HL-60 (cell line): ENCODE data around the gene MAEA.

Experiments
- GABPA ChIP-seq: IDR thresholded peaks from 2 replicates; pipeline ENCODE4 v1.6.1; 2012; ENCODE audit warnings: low read depth
- POLR2AphosphoS5 ChIP-seq: IDR thresholded peaks from 2 replicates; pipeline ENCODE4 v1.6.1; 2012; ENCODE audit warnings: low read depth
- SPI1 ChIP-seq: IDR thresholded peaks from 2 replicates; pipeline ENCODE4 v1.6.1; 2012; ENCODE audit warnings: low read depth, mild to moderate bottlenecking, borderline replicate concordance
- TF ChIP-seq, protein P1 (sequence below): IDR thresholded peaks from one replicate; pipeline ENCODE4 v1.5.1; 2011; ENCODE audit warnings: low read length, control low read depth, inconsistent platforms; ENCODE audit not compliant: insufficient read depth
- TF ChIP-seq, protein P2 (sequence below): IDR thresholded peaks from 2 replicates; pipeline ENCODE4 v1.6.1; 2012; ENCODE audit warnings: low read depth; ENCODE audit not compliant: insufficient replicate concordance

DNA sequence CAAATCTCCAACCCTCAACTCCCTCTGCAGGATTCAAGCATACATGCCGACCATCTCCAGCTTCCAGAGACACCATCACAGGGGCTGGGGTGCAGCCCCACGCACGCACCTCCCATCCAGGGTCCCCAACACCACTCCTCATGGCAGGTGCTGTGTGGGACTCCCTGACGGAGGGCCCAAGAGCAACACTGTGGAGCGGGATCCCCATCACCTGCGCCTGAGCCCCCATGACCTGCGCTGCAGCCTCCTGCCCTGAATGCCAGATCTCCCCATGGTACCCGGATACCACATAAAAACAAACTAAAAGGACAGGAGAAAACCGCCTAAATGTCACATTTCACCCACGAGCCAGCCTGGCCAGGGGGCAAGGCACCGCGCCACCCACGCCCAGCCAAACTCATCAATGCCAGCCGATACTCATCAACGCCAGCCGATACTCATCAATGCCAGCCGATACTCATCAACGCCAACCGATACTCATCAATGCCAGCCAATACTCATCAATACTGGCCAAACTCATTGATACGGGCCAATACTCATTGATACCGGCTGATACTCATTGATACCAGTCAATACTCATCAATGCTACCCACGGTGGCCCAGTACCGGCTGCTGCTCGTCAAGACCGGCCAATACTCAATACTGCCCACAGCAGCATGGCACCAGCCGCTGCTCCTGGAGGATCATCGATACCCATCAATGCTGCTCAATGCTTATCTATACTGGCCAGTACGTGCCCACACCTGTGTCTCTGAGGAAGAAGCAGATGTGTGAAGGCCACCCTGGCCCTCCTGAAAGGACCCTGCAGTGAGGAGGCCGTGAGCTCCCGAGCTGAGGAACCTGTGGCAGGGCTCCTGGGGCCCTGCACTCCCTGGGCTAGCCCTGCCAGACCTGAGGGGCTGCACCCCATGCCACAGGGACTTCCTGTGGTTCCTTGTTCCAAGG is 46.9 kb upstream of the MAEA start:
- TF ChIP-seq, protein P1, sequence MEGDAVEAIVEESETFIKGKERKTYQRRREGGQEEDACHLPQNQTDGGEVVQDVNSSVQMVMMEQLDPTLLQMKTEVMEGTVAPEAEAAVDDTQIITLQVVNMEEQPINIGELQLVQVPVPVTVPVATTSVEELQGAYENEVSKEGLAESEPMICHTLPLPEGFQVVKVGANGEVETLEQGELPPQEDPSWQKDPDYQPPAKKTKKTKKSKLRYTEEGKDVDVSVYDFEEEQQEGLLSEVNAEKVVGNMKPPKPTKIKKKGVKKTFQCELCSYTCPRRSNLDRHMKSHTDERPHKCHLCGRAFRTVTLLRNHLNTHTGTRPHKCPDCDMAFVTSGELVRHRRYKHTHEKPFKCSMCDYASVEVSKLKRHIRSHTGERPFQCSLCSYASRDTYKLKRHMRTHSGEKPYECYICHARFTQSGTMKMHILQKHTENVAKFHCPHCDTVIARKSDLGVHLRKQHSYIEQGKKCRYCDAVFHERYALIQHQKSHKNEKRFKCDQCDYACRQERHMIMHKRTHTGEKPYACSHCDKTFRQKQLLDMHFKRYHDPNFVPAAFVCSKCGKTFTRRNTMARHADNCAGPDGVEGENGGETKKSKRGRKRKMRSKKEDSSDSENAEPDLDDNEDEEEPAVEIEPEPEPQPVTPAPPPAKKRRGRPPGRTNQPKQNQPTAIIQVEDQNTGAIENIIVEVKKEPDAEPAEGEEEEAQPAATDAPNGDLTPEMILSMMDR = no peak
- TF ChIP-seq, protein P2, sequence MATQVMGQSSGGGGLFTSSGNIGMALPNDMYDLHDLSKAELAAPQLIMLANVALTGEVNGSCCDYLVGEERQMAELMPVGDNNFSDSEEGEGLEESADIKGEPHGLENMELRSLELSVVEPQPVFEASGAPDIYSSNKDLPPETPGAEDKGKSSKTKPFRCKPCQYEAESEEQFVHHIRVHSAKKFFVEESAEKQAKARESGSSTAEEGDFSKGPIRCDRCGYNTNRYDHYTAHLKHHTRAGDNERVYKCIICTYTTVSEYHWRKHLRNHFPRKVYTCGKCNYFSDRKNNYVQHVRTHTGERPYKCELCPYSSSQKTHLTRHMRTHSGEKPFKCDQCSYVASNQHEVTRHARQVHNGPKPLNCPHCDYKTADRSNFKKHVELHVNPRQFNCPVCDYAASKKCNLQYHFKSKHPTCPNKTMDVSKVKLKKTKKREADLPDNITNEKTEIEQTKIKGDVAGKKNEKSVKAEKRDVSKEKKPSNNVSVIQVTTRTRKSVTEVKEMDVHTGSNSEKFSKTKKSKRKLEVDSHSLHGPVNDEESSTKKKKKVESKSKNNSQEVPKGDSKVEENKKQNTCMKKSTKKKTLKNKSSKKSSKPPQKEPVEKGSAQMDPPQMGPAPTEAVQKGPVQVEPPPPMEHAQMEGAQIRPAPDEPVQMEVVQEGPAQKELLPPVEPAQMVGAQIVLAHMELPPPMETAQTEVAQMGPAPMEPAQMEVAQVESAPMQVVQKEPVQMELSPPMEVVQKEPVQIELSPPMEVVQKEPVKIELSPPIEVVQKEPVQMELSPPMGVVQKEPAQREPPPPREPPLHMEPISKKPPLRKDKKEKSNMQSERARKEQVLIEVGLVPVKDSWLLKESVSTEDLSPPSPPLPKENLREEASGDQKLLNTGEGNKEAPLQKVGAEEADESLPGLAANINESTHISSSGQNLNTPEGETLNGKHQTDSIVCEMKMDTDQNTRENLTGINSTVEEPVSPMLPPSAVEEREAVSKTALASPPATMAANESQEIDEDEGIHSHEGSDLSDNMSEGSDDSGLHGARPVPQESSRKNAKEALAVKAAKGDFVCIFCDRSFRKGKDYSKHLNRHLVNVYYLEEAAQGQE = no peak
- no peak for TF ChIP-seq POLR2AphosphoS5
- TF ChIP-seq SPI1 = no peak
- TF ChIP-seq GABPA = no peak
